ENCODE data around the gene BNC2.

BNC2 gene

GRCh38 chr9:16535555-16535954 is 334.9 kb downstream of the BNC2 start:
- DNase-seq, result no peak

GRCh38 chr9:16532681-16533450 is 337.6 kb downstream of the BNC2 start:
- DNase-seq, result no peak

- no peak for DNase-seq
Observed at GRCh38 chr9:16532272-16532671, 338.2 kb downstream of the BNC2 start.

GRCh38 chr9:16530669-16531642 is 339.5 kb downstream of the BNC2 start:
- DNase-seq, result no peak

- DNase-seq, result no peak
Observed at GRCh38 chr9:16527573-16527972, 342.9 kb downstream of the BNC2 start.

GRCh38 chr9:16526380-16526779 is 344.1 kb downstream of the BNC2 start:
- DNase-seq, result no peak

GRCh38 chr9:16524823-16525222 is 345.6 kb downstream of the BNC2 start:
- no peak for DNase-seq

- DNase-seq, result no peak
Observed at GRCh38 chr9:16524078-16524477, 346.4 kb downstream of the BNC2 start.

GRCh38 chr9:16521868-16522411 is 348.5 kb downstream of the BNC2 start:
- DNase-seq, result peak; percentile 42

GRCh38 chr9:16519001-16519400 is 351.5 kb downstream of the BNC2 start:
- DNase-seq, result no peak

GRCh38 chr9:16516891-16517290 is 353.6 kb downstream of the BNC2 start:
- DNase-seq, result no peak

- DNase-seq, result peak; percentile 25
Observed at GRCh38 chr9:16515879-16516301, 354.6 kb downstream of the BNC2 start.

GRCh38 chr9:16515207-16515606 is 355.3 kb downstream of the BNC2 start:
- peak; percentile 22 for DNase-seq

- DNase-seq, result no peak
Observed at GRCh38 chr9:16514131-16514530, 356.3 kb downstream of the BNC2 start.

- DNase-seq, result no peak
Observed at GRCh38 chr9:16512281-16512680, 358.2 kb downstream of the BNC2 start.

GRCh38 chr9:16510482-16510881 is 360.0 kb downstream of the BNC2 start:
- DNase-seq, result no peak

- DNase-seq, result no peak
Observed at GRCh38 chr9:16509997-16510396, 360.5 kb downstream of the BNC2 start.

- DNase-seq, result no peak
Observed at GRCh38 chr9:16505199-16505598, 365.3 kb downstream of the BNC2 start.

- no peak for DNase-seq
Observed at GRCh38 chr9:16501726-16502125, 368.7 kb downstream of the BNC2 start.

GRCh38 chr9:16501141-16501540 is 369.3 kb downstream of the BNC2 start:
- no peak for DNase-seq

- DNase-seq, result no peak
Observed at GRCh38 chr9:16500386-16500785, 370.1 kb downstream of the BNC2 start.

- DNase-seq, result no peak
Observed at GRCh38 chr9:16499892-16500291, 370.6 kb downstream of the BNC2 start.

- DNase-seq, result no peak
Observed at GRCh38 chr9:16496908-16497307, 373.6 kb downstream of the BNC2 start.

Measured in right kidney (tissue), 1 donor.